Ishikawa (cell line): ENCODE results near the gene KDM1A.

Source experiments
- CEBPB ChIP-seq: IDR thresholded peaks from 2 replicates; pipeline ENCODE4 v1.6.1; 2012
- CREB1 ChIP-seq: IDR thresholded peaks from 2 replicates; pipeline ENCODE4 v1.6.1; 2012; ENCODE audit warnings: low read depth
- EGR1 ChIP-seq: IDR thresholded peaks from 2 replicates; pipeline ENCODE4 v1.6.1; 2012
- EP300 ChIP-seq: IDR thresholded peaks from 2 replicates; pipeline ENCODE4 v1.6.1; 2012; ENCODE audit warnings: borderline replicate concordance
- FOXM1 ChIP-seq: IDR thresholded peaks from 2 replicates; pipeline ENCODE4 v1.6.1; 2012; ENCODE audit warnings: low read depth, borderline replicate concordance
- NFIC ChIP-seq: IDR thresholded peaks from 2 replicates; pipeline ENCODE4 v1.6.1; 2012
- RAD21 ChIP-seq: IDR thresholded peaks from 2 replicates; pipeline ENCODE4 v1.6.1; 2012; ENCODE audit warnings: low read depth
- TAF1 ChIP-seq: IDR thresholded peaks from 2 replicates; pipeline ENCODE4 v1.6.1; 2012; ENCODE audit warnings: low read depth, mild to moderate bottlenecking
- TCF12 ChIP-seq: IDR thresholded peaks from 2 replicates; pipeline ENCODE4 v1.6.1; 2012; ENCODE audit warnings: low read depth
- TEAD4 ChIP-seq: IDR thresholded peaks from 2 replicates; pipeline ENCODE4 v1.6.1; 2012
- YY1 ChIP-seq: IDR thresholded peaks from 2 replicates; pipeline ENCODE4 v1.6.1; 2012; ENCODE audit warnings: low read depth
- ZBTB7A ChIP-seq: IDR thresholded peaks from 2 replicates; pipeline ENCODE4 v1.6.1; 2012; ENCODE audit warnings: low read depth
- TF ChIP-seq, protein P1 (sequence below): IDR thresholded peaks from 2 replicates; pipeline ENCODE4 v1.6.1; 2012; ENCODE audit warnings: low read depth, mild to moderate bottlenecking
- TF ChIP-seq, protein P2 (sequence below): IDR thresholded peaks from 2 replicates; pipeline ENCODE4 v1.6.1; 2012
- TF ChIP-seq, protein P3 (sequence below): IDR thresholded peaks from 2 replicates; pipeline ENCODE4 v1.6.1; 2012

KDM1A gene

DNA sequence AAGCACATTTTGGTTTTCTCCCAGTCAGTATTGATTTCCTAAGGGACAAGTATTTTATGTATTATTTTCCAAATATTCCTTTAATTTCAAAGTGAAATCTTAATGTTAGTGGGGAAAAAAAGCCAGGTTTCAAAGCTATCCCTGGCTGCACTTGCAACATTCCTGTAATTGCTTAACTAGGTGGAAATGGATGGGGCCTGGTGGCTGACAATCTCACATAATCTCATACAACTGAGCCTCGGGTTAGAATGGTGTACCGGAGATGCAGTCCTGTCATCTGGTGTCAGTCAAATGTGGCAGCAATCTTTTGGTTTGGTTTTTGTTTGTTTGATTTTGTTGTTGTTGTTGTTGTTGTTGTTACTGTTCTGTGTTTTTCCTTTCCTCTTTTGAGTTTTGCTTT lies 46.1 kb downstream of the KDM1A start:
- no peak for TF ChIP-seq CEBPB
- TF ChIP-seq NFIC, result no peak
- TF ChIP-seq, protein P1, sequence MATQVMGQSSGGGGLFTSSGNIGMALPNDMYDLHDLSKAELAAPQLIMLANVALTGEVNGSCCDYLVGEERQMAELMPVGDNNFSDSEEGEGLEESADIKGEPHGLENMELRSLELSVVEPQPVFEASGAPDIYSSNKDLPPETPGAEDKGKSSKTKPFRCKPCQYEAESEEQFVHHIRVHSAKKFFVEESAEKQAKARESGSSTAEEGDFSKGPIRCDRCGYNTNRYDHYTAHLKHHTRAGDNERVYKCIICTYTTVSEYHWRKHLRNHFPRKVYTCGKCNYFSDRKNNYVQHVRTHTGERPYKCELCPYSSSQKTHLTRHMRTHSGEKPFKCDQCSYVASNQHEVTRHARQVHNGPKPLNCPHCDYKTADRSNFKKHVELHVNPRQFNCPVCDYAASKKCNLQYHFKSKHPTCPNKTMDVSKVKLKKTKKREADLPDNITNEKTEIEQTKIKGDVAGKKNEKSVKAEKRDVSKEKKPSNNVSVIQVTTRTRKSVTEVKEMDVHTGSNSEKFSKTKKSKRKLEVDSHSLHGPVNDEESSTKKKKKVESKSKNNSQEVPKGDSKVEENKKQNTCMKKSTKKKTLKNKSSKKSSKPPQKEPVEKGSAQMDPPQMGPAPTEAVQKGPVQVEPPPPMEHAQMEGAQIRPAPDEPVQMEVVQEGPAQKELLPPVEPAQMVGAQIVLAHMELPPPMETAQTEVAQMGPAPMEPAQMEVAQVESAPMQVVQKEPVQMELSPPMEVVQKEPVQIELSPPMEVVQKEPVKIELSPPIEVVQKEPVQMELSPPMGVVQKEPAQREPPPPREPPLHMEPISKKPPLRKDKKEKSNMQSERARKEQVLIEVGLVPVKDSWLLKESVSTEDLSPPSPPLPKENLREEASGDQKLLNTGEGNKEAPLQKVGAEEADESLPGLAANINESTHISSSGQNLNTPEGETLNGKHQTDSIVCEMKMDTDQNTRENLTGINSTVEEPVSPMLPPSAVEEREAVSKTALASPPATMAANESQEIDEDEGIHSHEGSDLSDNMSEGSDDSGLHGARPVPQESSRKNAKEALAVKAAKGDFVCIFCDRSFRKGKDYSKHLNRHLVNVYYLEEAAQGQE, result no peak
- no peak for TF ChIP-seq CREB1
- no peak for TF ChIP-seq EGR1
- TF ChIP-seq RAD21, result no peak
- TF ChIP-seq YY1, result no peak
- TF ChIP-seq TEAD4, result no peak
- no peak for TF ChIP-seq TCF12
- TF ChIP-seq, protein P2, sequence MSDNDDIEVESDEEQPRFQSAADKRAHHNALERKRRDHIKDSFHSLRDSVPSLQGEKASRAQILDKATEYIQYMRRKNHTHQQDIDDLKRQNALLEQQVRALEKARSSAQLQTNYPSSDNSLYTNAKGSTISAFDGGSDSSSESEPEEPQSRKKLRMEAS, result no peak
- TF ChIP-seq TAF1, result no peak
- no peak for TF ChIP-seq ZBTB7A
- no peak for TF ChIP-seq EP300
- TF ChIP-seq FOXM1, result no peak
- TF ChIP-seq, protein P3, sequence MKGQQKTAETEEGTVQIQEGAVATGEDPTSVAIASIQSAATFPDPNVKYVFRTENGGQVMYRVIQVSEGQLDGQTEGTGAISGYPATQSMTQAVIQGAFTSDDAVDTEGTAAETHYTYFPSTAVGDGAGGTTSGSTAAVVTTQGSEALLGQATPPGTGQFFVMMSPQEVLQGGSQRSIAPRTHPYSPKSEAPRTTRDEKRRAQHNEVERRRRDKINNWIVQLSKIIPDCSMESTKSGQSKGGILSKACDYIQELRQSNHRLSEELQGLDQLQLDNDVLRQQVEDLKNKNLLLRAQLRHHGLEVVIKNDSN, result no peak

DNA sequence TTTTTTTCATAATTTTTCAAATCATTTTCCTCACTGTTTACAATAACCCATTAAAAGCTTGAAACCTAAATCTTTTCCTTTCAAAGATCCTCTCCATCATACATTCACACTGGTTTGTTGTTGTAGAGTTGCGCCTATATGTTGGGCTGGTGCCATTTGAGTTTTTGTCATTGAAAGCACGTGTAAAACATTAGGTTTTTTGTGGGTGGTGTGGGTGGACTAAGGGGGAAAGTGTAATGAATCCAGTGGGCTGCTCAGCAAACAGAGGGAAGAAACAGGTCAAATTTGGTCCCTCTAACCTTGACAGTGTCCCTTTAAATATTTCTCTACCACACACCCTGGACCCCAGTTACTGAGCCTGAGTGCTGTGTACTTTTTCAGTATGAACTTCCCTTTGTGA lies 46.8 kb downstream of the KDM1A start:
- TF ChIP-seq EP300, result no peak
- TF ChIP-seq, protein P2, result no peak

DNA sequence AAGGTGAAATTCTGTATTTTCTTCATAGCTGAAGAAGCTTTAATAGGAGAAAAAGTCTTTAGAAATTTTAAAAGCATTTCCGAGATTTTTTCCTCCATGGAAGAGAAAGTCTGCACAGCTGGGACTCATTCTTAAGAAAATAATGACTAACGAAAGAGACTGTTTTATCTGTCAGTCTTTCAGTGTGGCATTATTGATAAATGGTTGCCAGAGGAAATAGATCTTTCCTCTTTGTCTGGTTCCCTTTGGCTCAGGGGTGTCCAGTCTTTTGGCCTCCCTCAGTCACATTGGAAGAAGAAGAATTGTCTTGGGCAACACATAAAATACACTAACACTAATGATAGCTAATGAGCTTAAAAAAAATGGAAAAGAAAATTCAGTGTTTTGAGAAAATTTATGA lies 49.9 kb downstream of the KDM1A start:
- TF ChIP-seq RAD21 (no peak), TEAD4 (no peak), TAF1 (no peak), FOXM1 (no peak), TCF12 (no peak), CEBPB (no peak), YY1 (no peak), EGR1 (no peak), ZBTB7A (no peak), NFIC (no peak), CREB1 (no peak), EP300 (no peak)
- TF ChIP-seq, protein P3, result no peak
- TF ChIP-seq, protein P2, result no peak
- TF ChIP-seq, protein P1, result no peak

DNA sequence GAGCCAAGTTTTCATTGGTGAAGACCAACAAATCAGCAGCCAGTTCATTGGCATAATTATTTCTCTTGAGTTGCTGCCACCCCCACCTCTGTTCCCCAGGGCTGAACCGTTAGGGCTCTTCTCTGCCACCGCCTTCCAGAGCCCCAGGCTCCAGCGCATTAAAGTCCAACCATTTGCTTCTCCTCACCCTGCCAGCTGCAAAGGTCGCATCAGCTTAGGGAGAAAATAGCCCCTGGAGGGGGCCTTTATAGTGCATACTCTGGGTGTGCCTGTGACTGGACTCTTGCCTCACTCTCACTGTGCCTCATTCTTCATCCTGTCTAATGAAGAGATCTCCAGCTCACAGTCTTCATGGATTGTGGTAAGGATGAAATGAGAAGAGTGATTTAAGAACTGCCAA lies 50.4 kb downstream of the KDM1A start:
- TF ChIP-seq EP300 (no peak), CREB1 (no peak), YY1 (no peak), FOXM1 (no peak), TEAD4 (no peak), EGR1 (no peak), CEBPB (no peak), ZBTB7A (no peak), NFIC (no peak), TAF1 (no peak), RAD21 (no peak)
- TF ChIP-seq, protein P1, result no peak
- TF ChIP-seq, protein P2, result no peak
